ENCODE measurements around the gene RIN3. TPM values are rescaled to one million over a fixed set of nuclear protein-coding genes. Genes with fewer than 3 reads are reported as not detected.

RIN3 gene
- polyA plus RNA-seq, 4 donors, result 1.8 to 18.9 (median 12.1) TPM

- H3K36me3 ChIP-seq (ENCODE audit: control insufficient read depth in 3 of 3, insufficient read depth in 2 of 3, low read depth in 1 of 3, low read length in 3 of 3), result no peaks in the 10 kb centered on the region
- no peaks in the 10 kb centered on the region for H3K9me3 ChIP-seq (ENCODE audit: control insufficient read depth in 2 of 2, insufficient read depth in 1 of 2, low read depth in 1 of 2, low read length in 1 of 2)
- H3K27me3 ChIP-seq (ENCODE audit: control insufficient read depth in 3 of 3, insufficient read depth in 3 of 3, low read length in 3 of 3), result no peaks in the 10 kb centered on the region
- DNase-seq (no peak), FAIRE-seq (no peak)
- H3K4me3 ChIP-seq (ENCODE audit: low read depth in 1 of 3, low read length in 3 of 3), result no peak overlapping the region
- H3K27ac ChIP-seq (ENCODE audit: low read depth in 1 of 3, low read length in 2 of 3), result no peak overlapping the region
- 88 to 92% (median 90%) methylated on average over 2 of the region's 2 CpGs for WGBS, 3 donors
- peaks cover 0 to 4% (median 0%) of the 10 kb centered on the region in 3 donors for H3K4me1 ChIP-seq (ENCODE audit: control insufficient read depth in 3 of 3, insufficient read depth in 2 of 3, low read depth in 1 of 3, low read length in 2 of 3)
Observed at GRCh38 chr14:92590176-92590575, 76.6 kb downstream of the RIN3 start.

- no peaks in the 10 kb centered on the region for H3K27me3 ChIP-seq (ENCODE audit: control insufficient read depth in 3 of 3, insufficient read depth in 3 of 3, low read length in 3 of 3)
- peaks cover 0 to 4% (median 0%) of the 10 kb centered on the region in 3 donors for H3K4me1 ChIP-seq (ENCODE audit: control insufficient read depth in 3 of 3, insufficient read depth in 2 of 3, low read depth in 1 of 3, low read length in 2 of 3)
- no peak overlapping the region for H3K27ac ChIP-seq (ENCODE audit: low read depth in 1 of 3, low read length in 2 of 3)
- no peak overlapping the region for H3K4me3 ChIP-seq (ENCODE audit: low read depth in 1 of 3, low read length in 3 of 3)
- no peaks in the 10 kb centered on the region for H3K36me3 ChIP-seq (ENCODE audit: control insufficient read depth in 3 of 3, insufficient read depth in 2 of 3, low read depth in 1 of 3, low read length in 3 of 3)
- FAIRE-seq, result no peak
- H3K9me3 ChIP-seq (ENCODE audit: control insufficient read depth in 2 of 2, insufficient read depth in 1 of 2, low read depth in 1 of 2, low read length in 1 of 2), result no peaks in the 10 kb centered on the region
- DNase-seq, result no peak
- 8 to 45% (median 22%) methylated on average over 2 of the region's 2 CpGs for WGBS, 3 donors
Observed at GRCh38 chr14:92590941-92591340, 77.4 kb downstream of the RIN3 start.

GRCh38 chr14:92591346-92591745 is 77.8 kb downstream of the RIN3 start:
- Histone ChIP-seq H3K4me1 (ENCODE audit: control insufficient read depth in 3 of 3, insufficient read depth in 2 of 3, low read depth in 1 of 3, low read length in 2 of 3) (peaks cover 0 to 4% (median 3%) of the 10 kb centered on the region in 3 donors), H3K4me3 (ENCODE audit: low read depth in 1 of 3, low read length in 3 of 3) (no peak overlapping the region), H3K9me3 (ENCODE audit: control insufficient read depth in 2 of 2, insufficient read depth in 1 of 2, low read depth in 1 of 2, low read length in 1 of 2) (no peaks in the 10 kb centered on the region), H3K27me3 (ENCODE audit: control insufficient read depth in 3 of 3, insufficient read depth in 3 of 3, low read length in 3 of 3) (no peaks in the 10 kb centered on the region), H3K27ac (ENCODE audit: low read depth in 1 of 3, low read length in 2 of 3) (no peak overlapping the region), H3K36me3 (ENCODE audit: control insufficient read depth in 3 of 3, insufficient read depth in 2 of 3, low read depth in 1 of 3, low read length in 3 of 3) (no peaks in the 10 kb centered on the region)
- DNase-seq (no peak), FAIRE-seq (no peak)

GRCh38 chr14:92595267-92595666 is 81.7 kb downstream of the RIN3 start:
- no peak overlapping the region for H3K4me3 ChIP-seq (ENCODE audit: low read depth in 1 of 3, low read length in 3 of 3)
- H3K4me1 ChIP-seq (ENCODE audit: control insufficient read depth in 3 of 3, insufficient read depth in 2 of 3, low read depth in 1 of 3, low read length in 2 of 3), result peaks cover 0 to 12% (median 2%) of the 10 kb centered on the region in 3 donors
- DNase-seq, result no peak
- peaks cover 0 to 5% (median 0%) of the 10 kb centered on the region in 3 donors for H3K36me3 ChIP-seq (ENCODE audit: control insufficient read depth in 3 of 3, insufficient read depth in 2 of 3, low read depth in 1 of 3, low read length in 3 of 3)
- FAIRE-seq, result no peak
- H3K27ac ChIP-seq (ENCODE audit: low read depth in 1 of 3, low read length in 2 of 3), result no peak overlapping the region
- WGBS, 3 donors, result 93 to 100% (median 94%) methylated on average over 3 of the region's 3 CpGs
- peaks cover 0 to 4% of the 10 kb centered on the region in 2 donors for H3K9me3 ChIP-seq (ENCODE audit: control insufficient read depth in 2 of 2, insufficient read depth in 1 of 2, low read depth in 1 of 2, low read length in 1 of 2)
- no peaks in the 10 kb centered on the region for H3K27me3 ChIP-seq (ENCODE audit: control insufficient read depth in 3 of 3, insufficient read depth in 3 of 3, low read length in 3 of 3)

- Histone ChIP-seq H3K36me3 (ENCODE audit: control insufficient read depth in 3 of 3, insufficient read depth in 2 of 3, low read depth in 1 of 3, low read length in 3 of 3) (peaks cover 0 to 8% (median 0%) of the 10 kb centered on the region in 3 donors), H3K4me1 (ENCODE audit: control insufficient read depth in 3 of 3, insufficient read depth in 2 of 3, low read depth in 1 of 3, low read length in 2 of 3) (peaks cover 0 to 12% (median 2%) of the 10 kb centered on the region in 3 donors), H3K27ac (ENCODE audit: low read depth in 1 of 3, low read length in 2 of 3) (peak overlapping the region in 2 of 3 donors; percentile 50 to 73), H3K9me3 (ENCODE audit: control insufficient read depth in 2 of 2, insufficient read depth in 1 of 2, low read depth in 1 of 2, low read length in 1 of 2) (peaks cover 0 to 4% of the 10 kb centered on the region in 2 donors), H3K27me3 (ENCODE audit: control insufficient read depth in 3 of 3, insufficient read depth in 3 of 3, low read length in 3 of 3) (no peaks in the 10 kb centered on the region), H3K4me3 (ENCODE audit: low read depth in 1 of 3, low read length in 3 of 3) (peak overlapping the region in 1 of 3 donors; percentile 21)
- whole genome bisulfite sequencing, 3 donors, result 36 to 64% (median 40%) methylated on average over 9 of the region's 9 CpGs
- no peak for FAIRE-seq
- DNase-seq, result peak; percentile 56 to 75
Observed at GRCh38 chr14:92596331-92596907, 82.8 kb downstream of the RIN3 start.

GRCh38 chr14:92597906-92598905 is 84.6 kb downstream of the RIN3 start:
- WGBS, 3 donors, result 85 to 93% (median 92%) methylated on average over 4 of the region's 4 CpGs
- FAIRE-seq (no peak), DNase-seq (no peak)
- H3K27ac ChIP-seq (ENCODE audit: low read depth in 1 of 3, low read length in 2 of 3), result no peak overlapping the region
- H3K36me3 ChIP-seq (ENCODE audit: control insufficient read depth in 3 of 3, insufficient read depth in 2 of 3, low read depth in 1 of 3, low read length in 3 of 3), result peaks cover 0 to 9% (median 0%) of the 10 kb centered on the region in 3 donors
- peaks cover 0 to 4% of the 10 kb centered on the region in 2 donors for H3K9me3 ChIP-seq (ENCODE audit: control insufficient read depth in 2 of 2, insufficient read depth in 1 of 2, low read depth in 1 of 2, low read length in 1 of 2)
- H3K4me3 ChIP-seq (ENCODE audit: low read depth in 1 of 3, low read length in 3 of 3), result no peak overlapping the region
- no peaks in the 10 kb centered on the region for H3K27me3 ChIP-seq (ENCODE audit: control insufficient read depth in 3 of 3, insufficient read depth in 3 of 3, low read length in 3 of 3)
- peaks cover 0 to 12% (median 2%) of the 10 kb centered on the region in 3 donors for H3K4me1 ChIP-seq (ENCODE audit: control insufficient read depth in 3 of 3, insufficient read depth in 2 of 3, low read depth in 1 of 3, low read length in 2 of 3)

- H3K36me3 ChIP-seq (ENCODE audit: control insufficient read depth in 3 of 3, insufficient read depth in 2 of 3, low read depth in 1 of 3, low read length in 3 of 3), result peaks cover 0 to 9% (median 0%) of the 10 kb centered on the region in 3 donors
- 92 to 99% (median 95%) methylated on average over 3 of the region's 3 CpGs for WGBS, 3 donors
- DNase-seq (no peak), FAIRE-seq (no peak)
- no peaks in the 10 kb centered on the region for H3K27me3 ChIP-seq (ENCODE audit: control insufficient read depth in 3 of 3, insufficient read depth in 3 of 3, low read length in 3 of 3)
- no peak overlapping the region for H3K27ac ChIP-seq (ENCODE audit: low read depth in 1 of 3, low read length in 2 of 3)
- H3K9me3 ChIP-seq (ENCODE audit: control insufficient read depth in 2 of 2, insufficient read depth in 1 of 2, low read depth in 1 of 2, low read length in 1 of 2), result peaks cover 0 to 4% of the 10 kb centered on the region in 2 donors
- H3K4me1 ChIP-seq (ENCODE audit: control insufficient read depth in 3 of 3, insufficient read depth in 2 of 3, low read depth in 1 of 3, low read length in 2 of 3), result peaks cover 0 to 12% (median 2%) of the 10 kb centered on the region in 3 donors
- H3K4me3 ChIP-seq (ENCODE audit: low read depth in 1 of 3, low read length in 3 of 3), result no peak overlapping the region
Observed at GRCh38 chr14:92599811-92600210, 86.2 kb downstream of the RIN3 start.

GRCh38 chr14:92600318-92601053 is 86.9 kb downstream of the RIN3 start:
- Histone ChIP-seq H3K9me3 (ENCODE audit: control insufficient read depth in 2 of 2, insufficient read depth in 1 of 2, low read depth in 1 of 2, low read length in 1 of 2) (peaks cover 0 to 4% of the 10 kb centered on the region in 2 donors), H3K36me3 (ENCODE audit: control insufficient read depth in 3 of 3, insufficient read depth in 2 of 3, low read depth in 1 of 3, low read length in 3 of 3) (peaks cover 0 to 9% (median 0%) of the 10 kb centered on the region in 3 donors), H3K4me3 (ENCODE audit: low read depth in 1 of 3, low read length in 3 of 3) (no peak overlapping the region), H3K27me3 (ENCODE audit: control insufficient read depth in 3 of 3, insufficient read depth in 3 of 3, low read length in 3 of 3) (no peaks in the 10 kb centered on the region), H3K4me1 (ENCODE audit: control insufficient read depth in 3 of 3, insufficient read depth in 2 of 3, low read depth in 1 of 3, low read length in 2 of 3) (peaks cover 0 to 12% (median 2%) of the 10 kb centered on the region in 3 donors), H3K27ac (ENCODE audit: low read depth in 1 of 3, low read length in 2 of 3) (no peak overlapping the region)
- DNase-seq, result no peak
- 77 to 80% (median 77%) methylated on average over 15 of the region's 15 CpGs for WGBS, 3 donors
- FAIRE-seq, result no peak
